IPS DF 6.9 (cell line): ENCODE measurements around the gene TMEM217.
"Not testable (repeated sequence)": the region's sequence is repeated elsewhere in the genome, so short reads cannot be mapped to it uniquely, and the experiment has no call there.

Experiments used
- DNase-seq: peaks from one replicate; pipeline ENCODE4 v3.0.0-alpha.2; 2013; ENCODE audit warnings: low read depth, low spot score
- H3K27ac ChIP-seq: one replicate; pipeline ENCODE4 v1.5.1; 2013; ENCODE audit warnings: low read length, control low read depth
- H3K27me3 ChIP-seq: 2 replicates; pipeline ENCODE4 v1.6.1; 2013; ENCODE audit warnings: mild to moderate bottlenecking, low read length; ENCODE audit not compliant: control insufficient read depth, insufficient read depth
- H3K36me3 ChIP-seq: 2 replicates; pipeline ENCODE4 v1.6.1; 2013; ENCODE audit warnings: low read length; ENCODE audit not compliant: control insufficient read depth, insufficient read depth
- H3K4me1 ChIP-seq: 2 replicates; pipeline ENCODE4 v1.6.1; 2013; ENCODE audit warnings: low read length; ENCODE audit not compliant: control insufficient read depth, insufficient read depth
- H3K4me3 ChIP-seq: 2 replicates; pipeline ENCODE4 v1.5.1; 2013; ENCODE audit warnings: mild to moderate bottlenecking, low read length
- H3K9me3 ChIP-seq: 2 replicates; pipeline ENCODE4 v1.6.1; 2013; ENCODE audit warnings: low read length, inconsistent platforms; ENCODE audit not compliant: control insufficient read depth, insufficient read depth
- WGBS: extraction: QIAGEN DNeasy Blood & Tissue Kit; methylation state at CpG from one replicate; pipeline ENCODE4 v1.1.7; 2013; ENCODE audit warnings: mixed read lengths, missing lambda C conversion rate; ENCODE audit not compliant: insufficient read length, insufficient coverage; 5-methylcytosine and 5-hydroxymethylcytosine counted together

TMEM217 gene

GRCh38 chr6:37202788-37203491 is 55.0 kb downstream of the TMEM217 start:
- Histone ChIP-seq H3K27ac (no peak overlapping the region), H3K4me3 (no peak overlapping the region), H3K9me3 (no peaks in the 10 kb centered on the region), H3K27me3 (no peaks in the 10 kb centered on the region), H3K36me3 (no peaks in the 10 kb centered on the region), H3K4me1 (no peaks in the 10 kb centered on the region)
- 100% methylated on average over 1 of the region's 7 CpGs for WGBS
- no peak for DNase-seq

- no peaks in the 10 kb centered on the region for H3K36me3 ChIP-seq
- H3K9me3 ChIP-seq, result no peaks in the 10 kb centered on the region
- H3K27ac ChIP-seq, result no peak overlapping the region
- DNase-seq, result no peak
- H3K4me1 ChIP-seq, result no peaks in the 10 kb centered on the region
- H3K27me3 ChIP-seq, result no peaks in the 10 kb centered on the region
- no CpG with 5 or more reads among the region's 1 CpG for WGBS
- H3K4me3 ChIP-seq, result no peak overlapping the region
These were observed 56.2 kb downstream of the TMEM217 start for GRCh38 chr6:37201726-37202125.

GRCh38 chr6:37200085-37200484 is 57.9 kb downstream of the TMEM217 start:
- no peak overlapping the region for H3K27ac ChIP-seq
- H3K4me3 ChIP-seq, result no peak overlapping the region
- no peaks in the 10 kb centered on the region for H3K36me3 ChIP-seq
- no peaks in the 10 kb centered on the region for H3K27me3 ChIP-seq
- no peak for DNase-seq
- no peaks in the 10 kb centered on the region for H3K9me3 ChIP-seq
- WGBS, result no CpG with 5 or more reads among the region's 5 CpGs
- no peaks in the 10 kb centered on the region for H3K4me1 ChIP-seq

- H3K4me1 ChIP-seq, H3K4me3 ChIP-seq, H3K27me3 ChIP-seq, H3K9me3 ChIP-seq, DNase-seq, H3K36me3 ChIP-seq, H3K27ac ChIP-seq: not testable (repeated sequence)
- WGBS, result no CpG with 5 or more reads among the region's 4 CpGs
These were observed 61.5 kb downstream of the TMEM217 start for GRCh38 chr6:37196451-37196850.

GRCh38 chr6:37194886-37195285 is 63.1 kb downstream of the TMEM217 start:
- not testable (repeated sequence) for H3K4me3 ChIP-seq, H3K4me1 ChIP-seq, H3K27me3 ChIP-seq, H3K27ac ChIP-seq, H3K36me3 ChIP-seq, H3K9me3 ChIP-seq, DNase-seq
- no CpG with 5 or more reads among the region's 1 CpG for WGBS

- DNase-seq, result no peak
- no peak overlapping the region for H3K27ac ChIP-seq
- no peaks in the 10 kb centered on the region for H3K36me3 ChIP-seq
- no peaks in the 10 kb centered on the region for H3K9me3 ChIP-seq
- WGBS, result no CpG with 5 or more reads among the region's 3 CpGs
- H3K4me1 ChIP-seq, result no peaks in the 10 kb centered on the region
- no peaks in the 10 kb centered on the region for H3K27me3 ChIP-seq
- H3K4me3 ChIP-seq, result no peak overlapping the region
These were observed 65.3 kb downstream of the TMEM217 start for GRCh38 chr6:37192666-37193065.

- Histone ChIP-seq H3K4me1 (no peaks in the 10 kb centered on the region), H3K9me3 (no peaks in the 10 kb centered on the region), H3K27me3 (no peaks in the 10 kb centered on the region), H3K4me3 (no peak overlapping the region), H3K36me3 (no peaks in the 10 kb centered on the region), H3K27ac (no peak overlapping the region)
- DNase-seq, result no peak
- WGBS, result no CpG with 5 or more reads among the region's 1 CpG
These were observed 67.8 kb downstream of the TMEM217 start for GRCh38 chr6:37190159-37190535.

GRCh38 chr6:37188962-37189510 is 68.9 kb downstream of the TMEM217 start:
- Histone ChIP-seq H3K27me3 (no peaks in the 10 kb centered on the region), H3K4me1 (no peaks in the 10 kb centered on the region), H3K4me3 (no peak overlapping the region), H3K36me3 (no peaks in the 10 kb centered on the region), H3K9me3 (no peaks in the 10 kb centered on the region), H3K27ac (no peak overlapping the region)
- no CpG with 5 or more reads among the region's 2 CpGs for WGBS
- no peak for DNase-seq

- H3K9me3 ChIP-seq, result no peaks in the 10 kb centered on the region
- no peaks in the 10 kb centered on the region for H3K4me1 ChIP-seq
- no CpG with 5 or more reads among the region's 7 CpGs for WGBS
- no peaks in the 10 kb centered on the region for H3K27me3 ChIP-seq
- H3K27ac ChIP-seq, result no peak overlapping the region
- no peak for DNase-seq
- H3K36me3 ChIP-seq, result no peaks in the 10 kb centered on the region
- H3K4me3 ChIP-seq, result no peak overlapping the region
These were observed 70.5 kb downstream of the TMEM217 start for GRCh38 chr6:37187321-37188022.

- not testable (repeated sequence) for H3K4me3 ChIP-seq, H3K9me3 ChIP-seq, H3K27ac ChIP-seq, DNase-seq, H3K27me3 ChIP-seq, H3K4me1 ChIP-seq, H3K36me3 ChIP-seq
- no CpG with 5 or more reads among the region's 6 CpGs for WGBS
These were observed 71.8 kb downstream of the TMEM217 start for GRCh38 chr6:37185949-37186720.
